GM23248 (cell line): ENCODE data around the gene ITGAD. TPM values are rescaled to one million over a fixed set of nuclear protein-coding genes. Genes with fewer than 3 reads are reported as not detected.

ENCODE experiments used
- DNase-seq: peaks from one replicate; pipeline ENCODE4 v3.0.0-alpha.2; 2015
- H2AFZ ChIP-seq: fragments of 200-600 bp; sonication (generic); 2 replicates; pipeline ENCODE4 v1.6.1; 2016; ENCODE audit warnings: antibody characterized with exemption
- H3F3A ChIP-seq: fragments of 200-600 bp; sonication (generic); 2 replicates; pipeline ENCODE4 v1.6.1; 2016; ENCODE audit warnings: mild to moderate bottlenecking, antibody characterized with exemption, mixed run types; ENCODE audit not compliant: insufficient read depth
- H3K27ac ChIP-seq: fragments of 200-600 bp; sonication (generic); 2 replicates; pipeline ENCODE4 v1.5.1; 2016; ENCODE audit warnings: mild to moderate bottlenecking
- H3K27me3 ChIP-seq: fragments of 200-600 bp; sonication (generic); replicated peaks from 2 replicates; pipeline ENCODE4 v1.6.1; 2016; ENCODE audit warnings: mild to moderate bottlenecking; ENCODE audit not compliant: insufficient read depth
- H3K36me3 ChIP-seq: fragments of 200-600 bp; sonication (generic); 2 replicates; pipeline ENCODE4 v1.6.1; 2016; ENCODE audit warnings: low read depth, mild to moderate bottlenecking
- H3K4me1 ChIP-seq: fragments of 200-600 bp; sonication (generic); 2 replicates; pipeline ENCODE4 v1.6.1; 2016; ENCODE audit warnings: mild to moderate bottlenecking; ENCODE audit not compliant: insufficient read depth
- H3K4me2 ChIP-seq: fragments of 200-600 bp; sonication (generic); one replicate; pipeline ENCODE4 v1.6.1; 2016; ENCODE audit warnings: mild to moderate bottlenecking; ENCODE audit not compliant: unreplicated experiment
- H3K4me3 ChIP-seq: fragments of 200-600 bp; sonication (generic); 2 replicates; pipeline ENCODE4 v1.5.1; 2016; ENCODE audit warnings: mild to moderate bottlenecking
- H3K79me2 ChIP-seq: fragments of 200-600 bp; sonication (generic); 2 replicates; pipeline ENCODE4 v1.6.1; 2016; ENCODE audit warnings: mild to moderate bottlenecking; ENCODE audit not compliant: insufficient read depth
- H3K9ac ChIP-seq: fragments of 200-600 bp; sonication (generic); 2 replicates; pipeline ENCODE4 v1.6.1; 2016; ENCODE audit warnings: mild to moderate bottlenecking
- H3K9me2 ChIP-seq: fragments of 200-600 bp; sonication (generic); 2 replicates; pipeline ENCODE4 v1.6.1; 2016; ENCODE audit warnings: mixed run types, mild to moderate bottlenecking, moderate library complexity; ENCODE audit not compliant: insufficient read depth
- H3K9me3 ChIP-seq: fragments of 200-600 bp; sonication (generic); one replicate; pipeline ENCODE4 v1.6.1; 2017; ENCODE audit warnings: low read depth
- H4K20me1 ChIP-seq: fragments of 200-600 bp; sonication (generic); 2 replicates; pipeline ENCODE4 v1.6.0; 2016; ENCODE audit not compliant: insufficient read depth
- EZH2 ChIP-seq: fragments of 200-600 bp; sonication (generic); IDR thresholded peaks from 2 replicates; pipeline ENCODE4 v1.6.1; 2018; ENCODE audit warnings: antibody characterized with exemption, mild to moderate bottlenecking; ENCODE audit not compliant: insufficient read depth, poor library complexity, severe bottlenecking
- EZH2phosphoT487 ChIP-seq: fragments of 200-600 bp; sonication (generic); IDR thresholded peaks from 2 replicates; pipeline ENCODE4 v1.6.1; 2018; ENCODE audit warnings: antibody characterized with exemption, moderate library complexity, mild to moderate bottlenecking, low read depth; ENCODE audit not compliant: insufficient read depth
- WGBS, 2 experiments: methylation state at CpG; one replicate each; pipeline ENCODE4 v1.1.6; 2015 to 2017; ENCODE audit warnings: low lambda C conversion rate in 2 of 2, low coverage in 1 of 2; ENCODE audit errors: missing lambda C conversion rate in 2 of 2; 5-methylcytosine and 5-hydroxymethylcytosine counted together
- in situ Hi-C: fragments of 300-500 bp; cut with MboI; formaldehyde crosslinking; loops from 2 replicates; pipeline ENCODE4 v1.15.0; 2020
- polyA plus RNA-seq: library from polyadenylated mRNA; unstranded; fragments of >200 nt; fragmentation: Nextera tagmentation; extraction: Ambion mirVana; gene quantifications from 2 replicates; pipeline ENCODE4 v1.2.1, GENCODE V29; 2016
- total RNA-seq: library from RNA; depleted of rRNA; stranded (reverse); fragments of >200 nt; shearing (Covaris generic); gene quantifications from 2 replicates; pipeline ENCODE4 v1.2.3, GENCODE V29; 2014

ITGAD gene
- total and polyA plus RNA-seq, 2 experiments from 2014 or later = not detected

GRCh38 chr16:31417916-31418315 is 24.8 kb downstream of the ITGAD start:
- Histone ChIP-seq H3K36me3 (no peaks in the 10 kb centered on the region), H2AFZ (no peak overlapping the region), H3K4me1 (no peaks in the 10 kb centered on the region), H3K4me3 (no peak overlapping the region), H3K27ac (no peak overlapping the region), H3K9ac (no peak overlapping the region), H4K20me1 (no peaks in the 10 kb centered on the region), H3K79me2 (no peaks in the 10 kb centered on the region), H3K9me3 (no peaks in the 10 kb centered on the region), H3K4me2 (no peak overlapping the region), H3F3A (no peaks in the 10 kb centered on the region), H3K27me3 (peaks cover 6% of the 10 kb centered on the region; the same call in 1 of the 2 replicates), H3K9me2 (no peaks in the 10 kb centered on the region)
- 62 to 66% methylated on average over 5 of the region's 5 CpGs for WGBS, 2 experiments
- no peak for TF ChIP-seq EZH2phosphoT487
- TF ChIP-seq EZH2 = no peak
- in situ Hi-C loops = no loop called here
- no peak for DNase-seq

- no peak overlapping the region for H3K27ac ChIP-seq
- no peaks in the 10 kb centered on the region for H3F3A ChIP-seq
- no peak overlapping the region for H3K4me3 ChIP-seq
- no peak overlapping the region for H3K9ac ChIP-seq
- DNase-seq = no peak
- no peaks in the 10 kb centered on the region for H3K36me3 ChIP-seq
- no peaks in the 10 kb centered on the region for H3K9me3 ChIP-seq
- H3K4me1 ChIP-seq = no peaks in the 10 kb centered on the region
- no peak for TF ChIP-seq EZH2
- TF ChIP-seq EZH2phosphoT487 = no peak
- H3K27me3 ChIP-seq = peaks cover 8% of the 10 kb centered on the region; the same call in 1 of the 2 replicates
- in situ Hi-C loops = loop anchor here (10.0 kb wide), 1 partner anchor 195 kb away; no protein-coding TSS in a partner anchor
- H3K9me2 ChIP-seq = no peaks in the 10 kb centered on the region
- no peak overlapping the region for H3K4me2 ChIP-seq
- no peaks in the 10 kb centered on the region for H3K79me2 ChIP-seq
- 55 to 67% methylated on average over 3 of the region's 3 CpGs for WGBS, 2 experiments
- no peaks in the 10 kb centered on the region for H4K20me1 ChIP-seq
- H2AFZ ChIP-seq = no peak overlapping the region
Measured at GRCh38 chr16:31420037-31420436, 26.9 kb downstream of the ITGAD start.

GRCh38 chr16:31421587-31421986 is 28.5 kb downstream of the ITGAD start:
- no peaks in the 10 kb centered on the region for H3K9me3 ChIP-seq
- no peak overlapping the region for H3K9ac ChIP-seq
- H3K4me2 ChIP-seq = no peak overlapping the region
- H2AFZ ChIP-seq = no peak overlapping the region
- DNase-seq = no peak
- no peaks in the 10 kb centered on the region for H3K36me3 ChIP-seq
- no peaks in the 10 kb centered on the region for H3K9me2 ChIP-seq
- TF ChIP-seq EZH2 = no peak
- no peak for TF ChIP-seq EZH2phosphoT487
- no peaks in the 10 kb centered on the region for H3K79me2 ChIP-seq
- no peaks in the 10 kb centered on the region for H3F3A ChIP-seq
- peaks cover 8% of the 10 kb centered on the region; the same call in 1 of the 2 replicates for H3K27me3 ChIP-seq
- 33 to 35% methylated on average over 6 of the region's 6 CpGs for WGBS, 2 experiments
- no peaks in the 10 kb centered on the region for H3K4me1 ChIP-seq
- no peaks in the 10 kb centered on the region for H4K20me1 ChIP-seq
- H3K4me3 ChIP-seq = no peak overlapping the region
- in situ Hi-C loops = loop anchor here (10.0 kb wide), 1 partner anchor 197 kb away; no protein-coding TSS in a partner anchor
- H3K27ac ChIP-seq = no peak overlapping the region

GRCh38 chr16:31423241-31423640 is 30.1 kb downstream of the ITGAD start:
- Histone ChIP-seq H3K9me3 (no peaks in the 10 kb centered on the region), H4K20me1 (no peaks in the 10 kb centered on the region), H3K4me2 (no peak overlapping the region), H3K4me3 (no peak overlapping the region), H3K4me1 (no peaks in the 10 kb centered on the region), H3K27me3 (peaks cover 8% of the 10 kb centered on the region; the same call in 1 of the 2 replicates), H3K9ac (no peak overlapping the region), H3K27ac (no peak overlapping the region), H2AFZ (no peak overlapping the region), H3K36me3 (no peaks in the 10 kb centered on the region), H3K9me2 (no peaks in the 10 kb centered on the region), H3F3A (no peaks in the 10 kb centered on the region), H3K79me2 (no peaks in the 10 kb centered on the region)
- in situ Hi-C loops = loop anchor here (10.0 kb wide), 1 partner anchor 198 kb away; no protein-coding TSS in a partner anchor
- WGBS, 2 experiments = 44 to 51% methylated on average over 3 of the region's 3 CpGs
- DNase-seq = no peak
- TF ChIP-seq EZH2phosphoT487 = no peak
- TF ChIP-seq EZH2 = no peak

GRCh38 chr16:31423801-31424200 is 30.7 kb downstream of the ITGAD start:
- H3K27ac ChIP-seq = no peak overlapping the region
- H4K20me1 ChIP-seq = no peaks in the 10 kb centered on the region
- WGBS, 2 experiments = 45 to 50% methylated on average over 12 of the region's 12 CpGs
- H3K9ac ChIP-seq = no peak overlapping the region
- no peaks in the 10 kb centered on the region for H3K4me1 ChIP-seq
- no peaks in the 10 kb centered on the region for H3K79me2 ChIP-seq
- DNase-seq = no peak
- H3F3A ChIP-seq = no peaks in the 10 kb centered on the region
- no peak overlapping the region for H3K4me3 ChIP-seq
- no peak overlapping the region for H3K4me2 ChIP-seq
- no peaks in the 10 kb centered on the region for H3K9me3 ChIP-seq
- H3K9me2 ChIP-seq = no peaks in the 10 kb centered on the region
- H3K36me3 ChIP-seq = no peaks in the 10 kb centered on the region
- peaks cover 8% of the 10 kb centered on the region; the same call in 1 of the 2 replicates for H3K27me3 ChIP-seq
- in situ Hi-C loops = loop anchor here (10.0 kb wide), 1 partner anchor 199 kb away; no protein-coding TSS in a partner anchor
- TF ChIP-seq EZH2phosphoT487 (no peak), EZH2 (no peak)
- H2AFZ ChIP-seq = no peak overlapping the region
